ENCODE results near the gene TYROBP.

- TF ChIP-seq CTCF (IDR thresholded peaks at IDR 0.05) (no peak), POLR2AphosphoS5 (IDR thresholded peaks at IDR 0.05; ENCODE audit: low read depth, low read length) (no peak), REST (IDR thresholded peaks at IDR 0.05; ENCODE audit: insufficient read depth in 1 of 2, low read depth in 2 of 2, low read length in 1 of 2) (no peak)
These were observed 3.6 kb downstream of the TYROBP start for GRCh38 chr19:35904311-35905068.
